HPDE6-E6E7 (cell line): ENCODE results near the gene HOXD11.

ENCODE experiments used
- DNase-seq: peaks from one replicate; pipeline ENCODE4 v3.0.0; 2011; ENCODE audit warnings: missing footprints; ENCODE audit errors: extremely low spot score

HOXD11 gene

DNA sequence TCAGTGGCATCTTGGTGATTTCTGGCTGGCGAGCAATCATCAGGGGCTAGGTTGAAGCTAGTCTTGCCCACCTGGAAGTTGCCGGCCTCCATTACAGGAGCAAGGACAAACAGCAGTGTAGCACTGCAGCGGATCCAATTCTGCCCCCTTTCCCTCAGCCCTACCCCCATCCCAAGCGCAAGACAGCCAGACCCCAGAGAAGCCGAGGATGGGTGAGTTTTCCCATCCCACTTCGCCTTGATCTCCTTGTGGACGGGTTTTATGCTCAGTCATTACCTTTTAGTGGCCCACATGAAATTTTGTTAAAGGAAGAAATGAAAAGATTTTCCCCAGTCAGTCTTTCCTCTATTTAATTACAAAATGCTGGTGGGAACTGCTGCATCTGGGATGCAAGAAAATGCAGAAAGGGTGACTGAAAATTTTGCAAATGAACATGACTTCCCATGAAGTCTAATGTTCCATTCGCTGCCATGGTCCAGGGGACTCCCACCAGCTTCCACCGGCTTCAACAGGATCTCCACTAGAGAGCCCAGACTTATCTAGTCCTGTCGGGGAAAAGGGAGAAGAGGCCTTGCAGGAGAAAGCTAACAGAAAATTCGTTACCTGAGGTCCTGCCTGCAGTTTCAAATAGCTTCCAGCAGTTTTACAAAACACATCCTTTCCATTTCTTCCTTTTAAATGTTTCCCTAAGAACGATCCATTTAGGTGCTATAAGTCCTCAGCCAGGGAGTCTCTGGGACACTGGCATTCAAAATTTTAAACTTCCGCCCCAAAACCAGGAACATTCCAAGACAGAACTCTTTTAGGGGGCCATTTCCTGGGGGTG lies 13.5 kb downstream of the HOXD11 start:
- no peak for DNase-seq

DNA sequence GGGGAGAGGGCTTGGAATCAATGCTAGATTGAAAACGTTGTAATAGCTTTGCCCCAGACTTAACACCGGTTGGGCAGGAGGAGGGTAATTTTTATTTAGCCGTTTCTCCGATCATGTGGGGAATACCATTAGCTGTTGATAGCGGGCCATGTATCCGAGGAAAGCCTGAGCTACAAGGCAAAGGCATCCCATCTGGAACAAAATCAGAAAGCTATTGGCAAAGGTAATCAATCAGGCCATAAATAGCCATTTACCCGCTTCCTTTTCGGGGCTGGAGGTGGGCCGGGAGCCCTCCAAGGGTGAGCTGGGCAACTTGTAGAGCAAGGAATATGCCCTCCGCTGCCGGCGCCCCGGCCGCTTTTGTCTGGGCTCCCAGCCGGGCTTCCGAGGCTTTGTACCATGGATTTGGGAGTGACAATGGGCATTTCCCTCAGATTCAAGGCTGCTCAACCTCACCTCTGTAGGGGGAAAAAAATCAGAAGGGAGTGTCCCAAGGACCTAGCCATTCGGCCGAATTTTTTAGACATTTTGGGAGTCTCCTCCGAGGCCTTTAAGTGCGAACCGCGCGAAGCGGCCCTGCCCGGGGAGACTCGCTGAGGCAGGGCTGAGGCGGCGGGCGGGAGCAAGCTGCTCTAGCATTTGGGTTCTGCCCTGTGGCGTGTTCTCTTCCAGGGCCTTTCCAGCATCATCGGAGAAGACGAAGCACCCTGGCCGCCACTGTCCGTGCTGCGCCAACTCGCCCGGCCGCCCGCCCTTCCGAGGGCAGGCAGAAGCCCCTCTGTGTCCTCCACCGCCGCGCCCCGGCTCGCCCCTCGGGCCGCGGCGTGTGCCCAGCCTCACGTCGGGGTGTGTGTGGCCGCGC lies 14.3 kb downstream of the HOXD11 start:
- no peak for DNase-seq

DNA sequence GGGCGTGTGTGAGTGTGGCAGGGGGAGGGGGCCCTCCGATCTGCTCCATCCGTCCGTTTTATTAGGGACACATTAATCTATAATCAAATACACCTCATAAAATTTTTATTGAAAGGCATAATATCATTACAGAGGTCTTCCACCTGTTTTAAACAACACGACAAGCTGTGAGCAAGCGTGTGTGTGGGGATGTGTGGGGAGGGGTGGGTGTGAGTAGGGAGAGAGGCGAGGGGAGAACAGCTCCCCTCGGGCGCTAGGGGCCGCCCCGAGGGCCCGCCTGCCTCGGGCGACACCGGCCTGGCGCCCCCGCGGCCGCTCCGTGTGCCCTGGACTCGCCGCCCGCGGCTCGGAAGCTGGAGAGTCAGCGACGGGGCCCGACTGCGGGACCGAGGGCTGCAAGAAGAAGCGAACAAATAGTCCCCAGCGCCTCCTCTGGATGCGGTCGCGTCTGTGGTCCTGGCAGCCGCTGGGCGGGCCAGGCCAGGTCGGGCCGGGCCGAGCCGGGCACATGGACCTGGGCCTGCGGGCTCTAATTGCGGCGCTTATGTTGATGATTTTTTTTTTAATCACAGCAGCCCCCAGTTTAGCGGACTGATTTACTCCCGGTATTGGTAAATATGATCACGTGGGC lies 15.1 kb downstream of the HOXD11 start:
- no peak for DNase-seq

DNA sequence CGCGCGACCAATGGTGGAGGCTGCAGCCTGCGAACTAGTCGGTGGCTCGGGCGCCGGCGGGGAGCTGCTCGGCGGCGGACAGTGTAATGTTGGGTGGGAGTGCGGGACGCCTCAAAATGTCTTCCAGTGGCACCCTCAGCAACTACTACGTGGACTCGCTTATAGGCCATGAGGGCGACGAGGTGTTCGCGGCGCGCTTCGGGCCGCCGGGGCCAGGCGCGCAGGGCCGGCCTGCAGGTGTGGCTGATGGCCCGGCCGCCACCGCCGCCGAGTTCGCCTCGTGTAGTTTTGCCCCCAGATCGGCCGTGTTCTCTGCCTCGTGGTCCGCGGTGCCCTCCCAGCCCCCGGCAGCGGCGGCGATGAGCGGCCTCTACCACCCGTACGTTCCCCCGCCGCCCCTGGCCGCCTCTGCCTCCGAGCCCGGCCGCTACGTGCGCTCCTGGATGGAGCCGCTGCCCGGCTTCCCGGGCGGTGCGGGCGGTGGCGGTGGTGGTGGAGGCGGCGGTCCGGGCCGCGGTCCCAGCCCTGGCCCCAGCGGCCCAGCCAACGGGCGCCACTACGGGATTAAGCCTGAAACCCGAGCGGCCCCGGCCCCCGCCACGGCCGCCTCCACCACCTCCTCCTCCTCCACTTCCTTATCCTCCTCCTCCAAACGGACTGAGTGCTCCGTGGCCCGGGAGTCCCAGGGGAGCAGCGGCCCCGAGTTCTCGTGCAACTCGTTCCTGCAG lies 15.8 kb downstream of the HOXD11 start, which contains the start of gene HOXD9:
HOXD9 (plus strand) TSS at position 37 of the 728 bp plus-strand sequence; CDS start at position 87, 50 bp downstream.
- DNase-seq, result no peak

DNA sequence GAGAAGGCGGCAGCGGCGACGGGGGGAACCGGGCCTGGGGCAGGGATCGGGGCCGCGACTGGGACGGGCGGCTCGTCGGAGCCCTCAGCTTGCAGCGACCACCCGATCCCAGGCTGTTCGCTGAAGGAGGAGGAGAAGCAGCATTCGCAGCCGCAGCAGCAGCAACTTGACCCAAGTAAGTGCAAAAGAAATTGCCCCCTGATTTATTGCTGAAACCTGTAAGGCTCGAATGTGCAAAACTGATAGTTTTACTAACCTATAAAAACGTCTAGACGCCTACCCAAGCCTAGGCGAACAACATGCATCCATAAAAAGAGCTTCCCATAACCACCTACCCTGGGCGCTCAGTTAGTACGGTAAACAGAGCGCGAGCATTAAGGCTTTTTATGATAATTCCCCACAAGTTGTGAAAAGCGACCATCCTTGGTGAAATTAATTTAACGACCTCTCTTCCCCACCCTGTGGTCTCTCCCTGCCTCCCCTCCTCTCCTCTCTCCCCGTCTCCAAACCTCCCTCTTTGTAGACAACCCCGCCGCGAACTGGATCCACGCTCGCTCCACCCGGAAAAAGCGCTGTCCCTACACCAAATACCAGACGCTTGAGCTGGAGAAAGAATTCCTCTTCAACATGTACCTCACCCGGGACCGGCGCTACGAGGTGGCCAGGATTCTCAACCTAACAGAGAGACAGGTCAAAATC lies 16.5 kb downstream of the HOXD11 start:
- no peak for DNase-seq

DNA sequence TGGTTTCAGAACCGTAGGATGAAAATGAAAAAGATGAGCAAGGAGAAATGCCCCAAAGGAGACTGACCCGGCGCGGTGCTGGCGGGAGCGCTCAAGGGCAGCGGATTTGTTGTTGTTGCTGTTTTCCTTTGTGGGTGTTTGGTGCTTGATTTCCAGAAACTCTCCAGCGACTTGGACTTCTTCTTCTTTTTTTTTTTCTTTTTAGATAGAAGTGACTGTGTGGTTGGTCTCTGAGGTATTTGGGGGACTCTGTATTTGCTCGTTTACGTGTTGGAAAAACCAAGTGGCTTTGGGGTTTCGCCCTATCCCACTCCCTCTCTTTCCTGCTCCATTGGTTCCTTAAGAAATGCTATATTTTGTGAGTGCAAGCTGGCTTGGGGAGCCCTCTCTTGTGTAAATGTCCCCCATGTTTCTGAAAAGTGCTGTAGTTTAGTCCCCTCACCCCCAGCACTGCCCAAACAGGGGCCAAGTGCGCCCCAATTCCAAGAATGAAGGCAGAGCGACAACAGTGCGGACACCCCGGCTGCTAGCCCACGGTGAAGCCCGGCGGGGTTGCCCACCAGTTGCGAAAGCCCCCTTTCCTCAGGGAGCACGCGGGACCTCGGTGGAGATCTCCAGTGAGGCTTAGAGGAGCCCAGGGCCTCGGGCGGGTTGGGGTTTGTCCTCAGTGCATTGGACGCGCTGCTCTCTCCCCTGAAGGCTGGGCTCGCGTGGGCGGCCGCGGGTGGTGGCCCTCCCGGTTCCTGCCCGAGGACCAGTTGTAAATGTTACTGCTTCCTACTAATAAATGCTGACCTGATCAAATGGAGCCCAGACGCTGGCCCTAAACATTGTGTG lies 17.2 kb downstream of the HOXD11 start:
- no peak for DNase-seq

DNA sequence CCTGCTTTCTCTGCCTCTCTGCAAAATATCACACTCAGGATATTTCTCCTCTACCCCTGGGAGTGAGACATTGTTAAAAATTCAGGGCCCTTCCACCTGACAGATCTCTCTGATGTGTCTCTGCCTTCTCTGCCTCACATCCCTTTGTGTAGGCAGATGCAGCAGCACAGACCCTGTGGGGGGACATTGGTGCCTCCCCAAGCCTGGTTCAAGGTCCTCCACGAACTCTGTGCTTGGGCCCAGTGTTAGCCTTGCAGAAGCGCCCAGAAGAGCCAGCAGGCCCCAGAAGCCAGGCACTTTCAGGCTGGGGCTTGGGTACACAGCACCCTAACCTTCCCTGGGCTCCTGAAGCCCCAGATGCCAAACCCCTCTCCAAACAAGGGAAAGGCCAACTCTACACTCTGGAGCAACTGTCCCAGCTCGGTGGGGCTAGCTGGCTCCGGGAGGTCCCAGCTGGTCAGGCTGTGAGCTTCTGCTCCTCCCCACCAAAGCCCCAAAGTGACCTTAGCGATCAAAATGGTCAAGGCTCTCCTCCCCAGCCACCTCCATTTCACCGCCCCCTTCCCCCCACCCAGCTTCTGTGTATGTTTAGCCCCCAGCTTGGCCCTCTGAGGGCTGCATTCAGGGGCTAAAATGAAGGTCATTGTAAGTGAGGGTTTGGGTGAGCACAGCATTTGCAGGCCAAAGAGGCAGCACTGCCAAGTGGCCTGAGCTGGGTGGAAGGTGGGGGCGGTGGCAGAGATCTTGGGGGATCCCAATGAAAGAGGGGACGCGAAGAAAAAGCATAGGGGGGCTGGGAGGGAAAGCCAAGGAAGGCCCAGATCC lies 18.1 kb downstream of the HOXD11 start:
- no peak for DNase-seq

DNA sequence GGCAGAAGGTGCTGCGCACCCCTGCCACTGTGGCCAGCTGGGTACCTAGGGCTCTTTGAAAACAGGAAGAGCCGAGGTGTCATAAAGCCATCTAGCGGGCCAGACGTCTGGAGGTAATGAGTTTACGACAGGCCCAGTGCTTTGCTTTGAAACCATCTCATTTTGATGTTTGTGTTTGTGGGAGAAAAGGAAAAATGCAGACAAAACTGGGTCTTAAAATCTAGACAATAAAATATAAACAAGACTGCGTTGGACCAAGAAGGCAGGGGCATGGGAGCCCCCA lies 18.6 kb downstream of the HOXD11 start:
- no peak for DNase-seq

DNA sequence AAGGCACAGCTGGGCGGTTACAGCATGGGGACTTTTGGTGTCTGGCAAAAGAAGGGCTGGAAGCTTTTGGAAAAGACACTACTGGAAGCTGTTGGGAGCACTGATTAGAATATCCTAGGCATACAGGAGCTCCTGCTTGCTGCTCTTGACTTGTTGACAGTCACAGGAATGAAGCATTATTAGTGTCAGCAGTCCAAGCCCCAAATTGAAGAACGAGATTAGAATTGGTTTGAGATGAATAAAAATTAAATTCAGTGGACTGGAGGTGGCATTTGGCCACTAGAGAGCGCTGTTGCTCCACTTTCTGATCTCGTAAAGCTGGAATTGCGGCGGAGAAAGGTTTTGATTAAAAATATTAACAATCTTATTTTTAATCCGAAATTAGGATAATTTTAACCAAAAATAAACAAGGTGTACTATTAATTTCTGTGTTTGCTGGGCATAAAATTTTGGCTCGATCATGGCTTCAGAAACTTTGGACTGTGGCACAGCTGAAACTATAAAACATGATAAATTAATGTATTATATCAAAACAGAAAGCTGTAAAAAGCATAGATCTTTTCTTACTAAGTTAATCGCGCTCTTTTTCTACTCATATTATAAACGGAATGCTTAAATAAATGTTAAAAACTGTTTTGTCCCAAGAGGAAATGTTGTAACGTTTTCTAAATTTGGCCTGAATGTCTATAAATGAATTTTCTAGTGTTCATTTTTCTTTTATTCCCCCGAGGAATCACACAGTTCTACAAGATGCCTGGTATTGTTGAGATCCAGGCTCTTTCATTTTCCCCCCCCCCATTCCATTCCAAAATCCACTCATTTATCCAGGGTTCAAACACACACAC lies 20.1 kb downstream of the HOXD11 start:
- DNase-seq, result no peak

DNA sequence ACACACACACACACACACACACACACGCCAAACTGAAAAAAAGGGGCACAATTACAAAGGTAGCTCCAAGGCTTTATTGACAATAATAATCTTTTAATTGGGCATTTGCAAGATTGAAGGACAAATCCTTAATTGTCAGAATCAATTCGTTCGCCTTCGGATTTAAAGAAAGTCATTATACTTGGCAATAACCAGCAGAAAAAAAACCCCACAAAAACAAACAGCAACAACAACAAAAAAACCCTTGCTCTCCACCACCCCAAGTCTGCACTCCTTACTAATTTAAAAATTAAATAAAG lies 20.6 kb downstream of the HOXD11 start:
- no peak for DNase-seq

DNA sequence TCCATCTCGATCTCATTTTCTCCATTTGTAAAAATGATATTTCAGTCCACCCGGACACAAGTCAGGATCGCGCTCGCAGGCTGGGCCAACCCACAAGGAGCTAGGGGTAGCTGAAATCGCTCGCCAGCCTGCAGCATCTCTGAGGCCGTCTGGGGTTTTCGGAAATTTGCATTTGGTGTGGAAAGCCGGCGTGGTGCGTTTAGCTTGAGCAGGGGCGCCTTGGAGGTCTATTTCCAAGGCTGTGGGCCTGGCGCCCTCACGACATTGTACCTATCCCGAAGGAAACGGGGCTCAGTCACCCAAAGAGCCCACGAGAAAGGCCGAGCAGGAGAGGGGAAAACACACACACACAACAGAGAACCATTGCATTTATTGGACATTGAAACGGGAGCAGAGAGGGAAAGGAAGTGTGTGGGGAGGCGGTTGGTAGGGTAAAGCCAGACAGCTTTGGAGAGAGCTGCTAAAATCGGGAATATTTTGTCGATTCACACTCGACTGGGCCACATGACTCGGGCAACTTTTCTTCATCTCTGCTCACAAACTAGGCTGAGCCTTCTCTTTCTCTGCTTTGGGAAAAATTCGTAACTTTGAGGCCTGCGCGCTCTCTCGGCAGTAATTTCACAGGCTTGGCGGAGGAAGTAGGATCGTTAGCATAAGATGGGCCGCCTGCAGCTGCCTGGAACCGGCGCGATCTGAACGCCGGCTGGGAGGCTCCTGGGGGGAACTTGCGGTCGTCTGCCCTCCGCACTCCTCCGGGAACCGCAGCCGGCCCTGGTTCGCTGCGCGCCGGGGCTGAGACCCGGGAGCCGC lies 21.3 kb downstream of the HOXD11 start:
- no peak for DNase-seq

DNA sequence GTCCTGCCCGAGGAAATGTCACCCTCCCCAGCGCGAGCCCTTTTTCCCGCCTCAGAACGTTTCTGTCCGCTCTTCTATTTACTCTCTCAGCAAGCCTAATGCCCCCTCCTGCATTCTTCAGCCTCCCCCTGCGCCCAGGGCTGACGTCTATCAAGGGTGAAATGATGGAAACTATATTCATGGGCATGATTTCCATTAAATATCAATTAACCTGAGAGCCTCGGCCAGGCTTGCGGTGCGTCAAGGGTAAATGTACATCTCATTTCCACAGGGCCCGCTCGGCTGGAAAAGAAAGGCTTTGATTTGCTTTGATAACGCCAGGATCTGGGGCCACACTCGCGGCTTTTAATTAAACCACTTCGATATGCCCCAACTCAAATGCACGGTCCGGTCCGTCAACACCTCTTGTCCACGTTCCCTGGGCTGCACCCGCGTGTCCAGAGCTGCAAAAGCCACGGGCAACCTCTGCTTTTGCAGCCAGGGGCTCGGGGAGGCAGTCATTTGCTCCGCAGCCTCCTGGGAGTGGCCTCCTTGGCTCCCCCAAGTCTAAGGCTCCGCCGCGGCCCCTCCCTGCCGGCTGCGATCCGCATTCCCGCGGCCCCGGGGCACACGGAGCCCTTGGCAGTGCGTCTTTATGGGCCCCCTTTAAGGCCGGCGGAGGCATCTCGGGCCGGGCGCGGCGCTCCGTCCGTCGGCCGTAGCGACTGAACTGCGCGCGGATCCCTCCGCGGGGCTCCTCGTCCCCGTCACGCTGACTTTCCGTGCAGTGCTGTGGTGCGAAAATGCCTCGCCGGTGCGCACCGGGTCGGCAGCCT lies 22.1 kb downstream of the HOXD11 start, which contains the start of gene HOXD8:
HOXD8 (plus strand) TSS at position 724 of the 815 bp plus-strand sequence. CDS start 662 bp downstream, outside the sequence.
- DNase-seq, result no peak

DNA sequence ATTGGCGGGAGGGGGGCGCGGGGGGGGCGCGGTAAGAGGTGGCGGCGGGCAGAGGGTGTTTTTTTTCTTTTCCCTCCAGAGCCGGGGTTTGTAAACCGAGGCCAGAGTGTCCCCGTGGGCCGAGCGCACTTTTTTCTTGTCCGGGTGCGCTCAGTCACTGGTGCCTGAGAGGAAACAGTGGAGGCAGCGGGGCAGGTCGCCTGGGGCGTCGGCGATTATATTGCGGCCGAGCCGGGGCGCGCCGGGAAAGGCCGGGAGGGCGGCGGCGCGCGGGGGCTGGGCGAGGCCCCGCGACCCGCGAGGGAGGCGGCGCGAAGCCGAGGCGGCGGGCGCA lies 22.7 kb downstream of the HOXD11 start:
- no peak for DNase-seq

DNA sequence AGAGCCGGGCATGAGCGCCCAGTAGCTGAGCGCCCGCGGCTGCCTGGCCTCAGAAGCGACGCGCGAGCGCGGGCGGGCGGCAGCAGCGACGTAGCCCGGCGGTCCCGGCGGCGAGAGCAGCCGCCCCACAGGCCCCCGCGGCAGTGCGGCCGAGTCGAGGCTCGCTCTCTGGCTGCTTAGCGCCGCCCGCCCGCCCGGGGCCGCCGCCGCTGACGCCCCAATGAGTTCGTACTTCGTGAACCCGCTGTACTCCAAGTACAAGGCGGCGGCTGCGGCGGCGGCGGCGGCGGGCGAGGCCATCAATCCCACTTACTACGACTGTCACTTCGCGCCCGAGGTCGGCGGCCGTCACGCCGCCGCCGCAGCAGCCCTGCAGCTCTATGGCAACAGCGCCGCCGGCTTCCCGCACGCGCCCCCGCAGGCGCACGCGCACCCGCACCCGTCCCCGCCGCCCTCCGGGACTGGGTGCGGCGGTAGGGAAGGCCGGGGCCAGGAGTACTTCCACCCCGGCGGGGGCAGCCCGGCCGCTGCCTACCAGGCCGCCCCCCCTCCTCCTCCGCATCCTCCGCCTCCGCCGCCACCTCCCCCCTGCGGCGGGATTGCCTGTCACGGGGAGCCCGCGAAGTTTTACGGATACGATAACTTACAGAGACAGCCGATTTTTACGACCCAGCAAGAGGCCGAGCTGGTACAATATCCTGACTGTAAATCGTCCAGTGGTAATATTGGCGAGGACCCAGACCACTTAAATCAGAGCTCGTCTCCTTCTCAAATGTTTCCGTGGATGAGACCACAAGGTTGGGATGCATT lies 23.3 kb downstream of the HOXD11 start:
- no peak for DNase-seq

DNA sequence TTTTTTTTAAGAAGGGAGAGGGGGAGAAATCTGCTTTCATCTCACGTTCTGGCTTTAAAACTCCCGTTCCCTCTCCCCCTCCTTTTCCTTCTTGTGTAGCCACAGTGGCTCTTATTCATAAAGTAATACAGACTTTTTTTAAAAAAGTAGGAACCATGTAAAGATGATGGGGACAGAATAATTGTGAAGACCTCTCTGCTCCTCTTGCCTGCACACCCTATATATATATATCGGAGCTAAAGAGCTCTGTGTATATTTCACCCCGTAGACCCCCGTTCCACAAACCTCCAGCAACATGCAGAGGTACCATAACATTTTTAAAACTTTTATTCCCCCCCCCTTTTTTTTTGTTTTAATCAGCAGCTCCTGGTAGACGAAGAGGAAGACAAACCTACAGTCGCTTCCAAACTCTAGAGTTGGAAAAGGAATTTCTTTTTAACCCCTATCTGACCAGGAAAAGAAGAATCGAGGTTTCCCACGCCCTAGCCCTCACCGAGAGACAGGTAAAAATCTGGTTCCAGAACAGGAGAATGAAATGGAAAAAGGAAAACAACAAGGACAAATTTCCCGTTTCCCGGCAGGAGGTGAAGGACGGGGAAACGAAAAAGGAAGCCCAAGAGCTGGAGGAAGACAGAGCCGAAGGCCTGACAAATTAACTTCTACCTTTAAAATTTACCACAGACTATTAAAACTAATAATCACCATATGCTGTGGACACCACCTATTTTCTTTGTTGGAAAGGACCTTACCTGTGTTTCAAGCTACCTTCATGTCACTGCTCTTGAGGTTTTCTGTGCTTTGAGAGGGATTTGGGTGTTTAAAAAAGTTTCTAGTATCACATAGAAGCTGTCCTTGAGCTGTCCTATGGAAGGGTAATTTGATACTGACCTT lies 24.1 kb downstream of the HOXD11 start:
- no peak for DNase-seq
